Smooth muscle cell (in vitro differentiated cells): ENCODE data around the gene ADAR. TPM values are rescaled to one million over a fixed set of nuclear protein-coding genes. Genes with fewer than 3 reads are reported as not detected.

ENCODE experiments used
- DNase-seq: peaks from one replicate; lab custom pipeline; 2025; ENCODE audit not compliant: unreplicated experiment; lab: John Stamatoyannopoulos, UW
- H2AFZ ChIP-seq: fragments of 200-600 bp; sonication (generic); 2 replicates; pipeline ENCODE4 v1.6.0; 2016; ENCODE audit warnings: antibody characterized with exemption, low read depth, mild to moderate bottlenecking
- H3F3A ChIP-seq: fragments of 200-600 bp; sonication (generic); 2 replicates; pipeline ENCODE4 v1.6.0; 2017; ENCODE audit warnings: antibody characterized with exemption, low read depth
- H3K27ac ChIP-seq: fragments of 200-600 bp; sonication (generic); 2 replicates; pipeline ENCODE4 v1.5.1; 2016; ENCODE audit warnings: low read depth, mild to moderate bottlenecking
- H3K27me3 ChIP-seq: fragments of 200-600 bp; sonication (generic); 2 replicates; pipeline ENCODE4 v1.6.1; 2016; ENCODE audit warnings: low read depth, mild to moderate bottlenecking
- H3K36me3 ChIP-seq: fragments of 200-600 bp; sonication (generic); 2 replicates; pipeline ENCODE4 v1.5.1; 2016; ENCODE audit warnings: low read depth
- H3K4me1 ChIP-seq: fragments of 200-600 bp; sonication (generic); 2 replicates; pipeline ENCODE4 v1.5.1; 2016; ENCODE audit warnings: low read depth
- H3K4me2 ChIP-seq: fragments of 200-600 bp; sonication (generic); 2 replicates; pipeline ENCODE4 v1.6.0; 2016; ENCODE audit warnings: mild to moderate bottlenecking
- H3K4me3 ChIP-seq: fragments of 200-600 bp; sonication (generic); 2 replicates; pipeline ENCODE4 v1.5.1; 2016; ENCODE audit warnings: mild to moderate bottlenecking
- H3K79me2 ChIP-seq: fragments of 200-600 bp; sonication (generic); 2 replicates; pipeline ENCODE4 v1.6.0; 2016; ENCODE audit warnings: low read depth, mild to moderate bottlenecking
- H3K9ac ChIP-seq: fragments of 200-600 bp; sonication (generic); 2 replicates; pipeline ENCODE4 v1.6.0; 2016; ENCODE audit warnings: low read depth
- H3K9me3 ChIP-seq: fragments of 200-600 bp; sonication (generic); replicated peaks from 2 replicates; pipeline ENCODE4 v1.5.1; 2016; ENCODE audit warnings: low read depth
- H4K20me1 ChIP-seq: fragments of 200-600 bp; sonication (generic); 2 replicates; pipeline ENCODE4 v1.6.0; 2016; ENCODE audit warnings: low read depth
- WGBS: methylation state at CpG from one replicate; pipeline ENCODE4 v1.1.7; 2016; ENCODE audit warnings: low lambda C conversion rate; 5-methylcytosine and 5-hydroxymethylcytosine counted together
- polyA plus RNA-seq: library from polyadenylated mRNA; unstranded; fragments of >200 nt; fragmentation: Nextera tagmentation; extraction: Ambion mirVana; gene quantifications from 2 replicates; pipeline ENCODE4 v1.2.1, GENCODE V29; 2016
- total RNA-seq: library from RNA; depleted of rRNA; stranded (reverse); fragments of >200 nt; gene quantifications from 2 replicates; pipeline ENCODE4 v1.2.3, GENCODE V29; 2014
- TF ChIP-seq, protein P1 (sequence below): fragments of 200-600 bp; sonication (generic); IDR thresholded peaks from 2 replicates; pipeline ENCODE4 v1.5.1; 2017; ENCODE audit warnings: borderline replicate concordance, mild to moderate bottlenecking, antibody characterized with exemption; ENCODE audit not compliant: insufficient read depth, poor library complexity, severe bottlenecking

The ADAR gene
- total and polyA plus RNA-seq, 2 experiments from 2014 or later = 39.1 to 80.6 TPM

DNA sequence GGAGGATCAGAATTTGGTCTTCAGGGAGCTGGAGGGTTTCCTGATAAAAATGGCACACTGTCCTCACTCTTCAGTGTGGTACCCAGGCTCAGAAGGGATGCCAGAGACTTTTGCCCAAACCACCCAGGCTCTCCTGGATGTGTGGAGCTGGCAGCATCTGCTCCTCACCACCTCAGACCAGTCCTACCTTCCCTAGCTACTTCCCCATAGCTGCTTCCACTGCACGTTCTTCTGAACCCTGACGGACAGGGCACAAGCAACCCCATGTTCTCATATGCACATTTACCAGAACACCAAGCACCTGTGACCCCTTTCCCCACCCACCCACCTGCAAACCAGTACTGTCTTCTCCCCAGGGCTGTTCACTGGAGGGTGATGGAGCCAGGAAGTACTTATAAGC is 4.7 kb downstream of the ADAR start:
- H3K9me3 ChIP-seq = no peaks in the 10 kb centered on the region
- DNase-seq = no peak
- no peak overlapping the region for H2AFZ ChIP-seq
- WGBS = 92% methylated on average over 2 of the region's 2 CpGs
- H3F3A ChIP-seq = no peaks in the 10 kb centered on the region
- TF ChIP-seq, protein P1, sequence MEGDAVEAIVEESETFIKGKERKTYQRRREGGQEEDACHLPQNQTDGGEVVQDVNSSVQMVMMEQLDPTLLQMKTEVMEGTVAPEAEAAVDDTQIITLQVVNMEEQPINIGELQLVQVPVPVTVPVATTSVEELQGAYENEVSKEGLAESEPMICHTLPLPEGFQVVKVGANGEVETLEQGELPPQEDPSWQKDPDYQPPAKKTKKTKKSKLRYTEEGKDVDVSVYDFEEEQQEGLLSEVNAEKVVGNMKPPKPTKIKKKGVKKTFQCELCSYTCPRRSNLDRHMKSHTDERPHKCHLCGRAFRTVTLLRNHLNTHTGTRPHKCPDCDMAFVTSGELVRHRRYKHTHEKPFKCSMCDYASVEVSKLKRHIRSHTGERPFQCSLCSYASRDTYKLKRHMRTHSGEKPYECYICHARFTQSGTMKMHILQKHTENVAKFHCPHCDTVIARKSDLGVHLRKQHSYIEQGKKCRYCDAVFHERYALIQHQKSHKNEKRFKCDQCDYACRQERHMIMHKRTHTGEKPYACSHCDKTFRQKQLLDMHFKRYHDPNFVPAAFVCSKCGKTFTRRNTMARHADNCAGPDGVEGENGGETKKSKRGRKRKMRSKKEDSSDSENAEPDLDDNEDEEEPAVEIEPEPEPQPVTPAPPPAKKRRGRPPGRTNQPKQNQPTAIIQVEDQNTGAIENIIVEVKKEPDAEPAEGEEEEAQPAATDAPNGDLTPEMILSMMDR = no peak
- H3K4me2 ChIP-seq = no peak overlapping the region
- H3K9ac ChIP-seq = no peak overlapping the region
- H3K36me3 ChIP-seq = no peaks in the 10 kb centered on the region
- peaks cover 92% of the 10 kb centered on the region for H4K20me1 ChIP-seq
- peaks cover 79% of the 10 kb centered on the region for H3K79me2 ChIP-seq
- H3K27ac ChIP-seq = no peak overlapping the region
- no peaks in the 10 kb centered on the region for H3K27me3 ChIP-seq
- no peak overlapping the region for H3K4me3 ChIP-seq
- H3K4me1 ChIP-seq = peaks cover 18% of the 10 kb centered on the region

DNA sequence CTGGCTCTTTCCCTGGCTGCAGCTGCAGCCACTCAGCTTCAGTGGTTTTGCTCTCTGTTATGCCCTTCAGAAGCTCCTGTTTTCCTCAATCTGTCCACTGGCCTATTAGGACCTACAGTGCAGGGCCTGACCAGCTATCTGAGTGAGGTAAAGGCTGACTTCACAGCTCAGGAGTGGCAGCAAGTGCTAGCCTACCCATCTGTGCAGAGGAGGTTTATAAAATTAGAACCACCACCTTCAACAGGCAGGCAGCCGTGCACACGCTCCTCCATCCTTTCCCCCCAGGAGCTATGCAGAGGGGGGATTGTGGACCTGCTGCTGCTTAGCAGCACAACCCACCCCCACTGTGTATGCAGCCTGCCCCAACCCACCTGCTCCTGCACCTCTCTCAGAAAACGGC is 8.3 kb downstream of the ADAR start:
- WGBS = 91% methylated on average over 3 of the region's 3 CpGs

DNA sequence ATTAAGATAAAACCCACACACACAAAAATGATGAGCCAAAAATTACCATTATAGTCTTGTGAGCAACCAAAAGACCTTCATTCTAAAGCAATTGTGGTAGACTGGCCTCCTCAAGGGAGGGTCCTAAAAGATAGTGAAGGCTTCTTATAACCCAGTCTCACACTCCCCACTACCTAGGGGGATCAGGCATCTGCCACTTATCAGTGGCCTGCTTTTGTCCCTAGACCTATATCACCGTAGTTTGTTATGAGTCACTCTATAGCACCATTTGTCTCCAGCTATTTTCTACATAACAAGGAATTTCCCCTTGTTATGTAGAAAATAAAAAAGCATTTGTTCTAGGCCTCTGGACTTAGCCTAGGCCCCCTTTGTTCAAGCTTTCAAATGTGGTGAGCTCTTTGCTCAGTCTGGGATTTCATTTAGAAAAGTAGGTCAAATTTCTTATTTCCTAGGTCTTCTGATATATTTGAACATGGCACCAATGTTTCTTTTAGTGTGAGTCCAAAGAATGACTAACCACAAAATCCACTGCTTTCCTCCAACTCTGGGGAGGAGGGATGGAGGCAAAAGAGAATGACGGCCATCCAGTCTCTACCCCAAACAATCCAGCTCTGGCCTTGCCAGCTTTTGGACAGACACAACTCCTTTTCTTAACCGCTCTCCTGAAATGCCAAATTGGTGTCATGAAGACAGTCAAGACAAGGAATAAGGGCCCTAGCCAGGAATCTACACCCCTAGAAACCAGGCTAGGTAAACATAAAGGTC is 8.9 kb downstream of the ADAR start:
- Histone ChIP-seq H3K27ac (peak overlapping the region; percentile 16), H4K20me1 (peaks cover 93% of the 10 kb centered on the region), H3K4me3 (no peak overlapping the region), H3K79me2 (peaks cover 53% of the 10 kb centered on the region), H3K36me3 (peaks cover 24% of the 10 kb centered on the region), H3F3A (no peaks in the 10 kb centered on the region), H2AFZ (no peak overlapping the region), H3K4me1 (no peaks in the 10 kb centered on the region), H3K27me3 (no peaks in the 10 kb centered on the region), H3K9ac (no peak overlapping the region), H3K4me2 (no peak overlapping the region), H3K9me3 (no peaks in the 10 kb centered on the region)
- WGBS = 70% methylated on average over 3 of the region's 3 CpGs
- no peak for DNase-seq
- TF ChIP-seq, protein P1 = no peak

More for the DNA sequence above, 8.3 kb downstream of the ADAR start:
- H3K9me3 ChIP-seq = no peaks in the 10 kb centered on the region
- TF ChIP-seq, protein P1 = no peak
- H3K4me1 ChIP-seq = no peaks in the 10 kb centered on the region
- H3K36me3 ChIP-seq = peaks cover 18% of the 10 kb centered on the region
- H3K9ac ChIP-seq = no peak overlapping the region
- peak overlapping the region; percentile 16 for H3K27ac ChIP-seq
- H3K27me3 ChIP-seq = no peaks in the 10 kb centered on the region
- H3K4me2 ChIP-seq = no peak overlapping the region
- H3K4me3 ChIP-seq = no peak overlapping the region
- H3K79me2 ChIP-seq = peaks cover 58% of the 10 kb centered on the region
- H2AFZ ChIP-seq = no peak overlapping the region
- peaks cover 95% of the 10 kb centered on the region for H4K20me1 ChIP-seq
- no peak for DNase-seq
- no peaks in the 10 kb centered on the region for H3F3A ChIP-seq

DNA sequence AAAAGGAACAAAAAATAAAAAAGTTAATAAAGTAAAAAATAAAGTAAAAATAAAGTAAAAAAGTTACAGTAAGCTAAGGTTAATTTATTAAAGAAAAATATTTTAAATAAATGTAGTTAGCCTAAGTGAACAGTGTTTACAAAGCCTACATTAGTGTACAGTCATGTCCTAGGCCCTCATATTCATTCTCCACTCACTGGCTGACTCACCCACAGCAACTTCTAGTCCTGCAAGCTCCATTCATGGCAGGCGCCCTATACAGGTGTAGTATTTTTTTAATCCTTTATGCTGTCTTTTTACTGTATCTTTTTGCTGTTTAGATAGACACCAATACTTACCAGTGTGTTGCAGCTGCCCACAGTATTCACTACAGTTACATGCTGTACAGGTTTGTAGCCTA is 12.4 kb downstream of the ADAR start:
- WGBS = 94% methylated on average over 1 of the region's 1 CpG
- peaks cover 29% of the 10 kb centered on the region for H3K36me3 ChIP-seq
- TF ChIP-seq, protein P1 = no peak
- H3K27ac ChIP-seq = peak overlapping the region; percentile 24
- H2AFZ ChIP-seq = no peak overlapping the region
- peaks cover 19% of the 10 kb centered on the region for H3K79me2 ChIP-seq
- no peaks in the 10 kb centered on the region for H3K9me3 ChIP-seq
- H4K20me1 ChIP-seq = peaks cover 65% of the 10 kb centered on the region
- H3F3A ChIP-seq = no peaks in the 10 kb centered on the region
- H3K4me2 ChIP-seq = no peak overlapping the region
- DNase-seq = no peak
- H3K9ac ChIP-seq = no peak overlapping the region
- H3K27me3 ChIP-seq = no peaks in the 10 kb centered on the region
- H3K4me3 ChIP-seq = no peak overlapping the region
- no peaks in the 10 kb centered on the region for H3K4me1 ChIP-seq
